Activated CD4-positive, alpha-beta T cell treated with anti-CD3 and anti-CD28 coated beads for 48 hours (primary cell): ENCODE data around the gene DCAKD.
"Not testable (repeated sequence)": the region's sequence is repeated elsewhere in the genome, so short reads cannot be mapped to it uniquely, and the experiment has no call there.

Experiments
- DNase-seq: peaks from one replicate; pipeline ENCODE4 v3.0.0-alpha.2; 2020

Gene DCAKD

GRCh38 chr17:45063198-45063597 lies 11.8 kb upstream of the DCAKD start:
- DNase-seq = no peak

DNA sequence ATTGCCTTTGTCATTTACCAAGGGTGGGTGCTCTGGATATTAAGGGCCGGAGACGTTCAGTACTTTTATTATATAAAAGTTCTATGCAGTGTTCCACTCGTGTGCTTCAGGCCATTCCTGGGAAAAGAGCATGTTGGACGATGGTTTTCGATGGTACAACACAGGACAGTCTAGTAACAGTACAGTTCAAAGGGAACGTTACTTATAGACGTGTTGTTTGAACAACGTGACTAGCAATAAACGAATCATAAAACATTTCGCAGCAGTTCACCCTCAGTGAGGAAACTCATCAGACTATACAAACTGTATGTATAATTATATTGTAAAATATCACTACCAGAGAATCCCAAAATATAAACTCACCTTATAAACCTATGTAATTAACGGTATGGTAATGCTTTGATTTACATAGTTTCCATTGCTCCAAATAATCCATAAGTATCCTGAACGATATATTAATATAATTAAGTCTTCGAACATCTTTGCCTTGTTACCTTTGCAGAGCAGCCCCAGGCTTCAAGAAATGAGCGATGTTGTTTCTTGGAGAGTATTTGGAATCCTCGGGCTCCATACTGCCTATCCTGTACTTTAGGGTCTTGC lies 10.3 kb upstream of the DCAKD start:
- DNase-seq = no peak

DNA sequence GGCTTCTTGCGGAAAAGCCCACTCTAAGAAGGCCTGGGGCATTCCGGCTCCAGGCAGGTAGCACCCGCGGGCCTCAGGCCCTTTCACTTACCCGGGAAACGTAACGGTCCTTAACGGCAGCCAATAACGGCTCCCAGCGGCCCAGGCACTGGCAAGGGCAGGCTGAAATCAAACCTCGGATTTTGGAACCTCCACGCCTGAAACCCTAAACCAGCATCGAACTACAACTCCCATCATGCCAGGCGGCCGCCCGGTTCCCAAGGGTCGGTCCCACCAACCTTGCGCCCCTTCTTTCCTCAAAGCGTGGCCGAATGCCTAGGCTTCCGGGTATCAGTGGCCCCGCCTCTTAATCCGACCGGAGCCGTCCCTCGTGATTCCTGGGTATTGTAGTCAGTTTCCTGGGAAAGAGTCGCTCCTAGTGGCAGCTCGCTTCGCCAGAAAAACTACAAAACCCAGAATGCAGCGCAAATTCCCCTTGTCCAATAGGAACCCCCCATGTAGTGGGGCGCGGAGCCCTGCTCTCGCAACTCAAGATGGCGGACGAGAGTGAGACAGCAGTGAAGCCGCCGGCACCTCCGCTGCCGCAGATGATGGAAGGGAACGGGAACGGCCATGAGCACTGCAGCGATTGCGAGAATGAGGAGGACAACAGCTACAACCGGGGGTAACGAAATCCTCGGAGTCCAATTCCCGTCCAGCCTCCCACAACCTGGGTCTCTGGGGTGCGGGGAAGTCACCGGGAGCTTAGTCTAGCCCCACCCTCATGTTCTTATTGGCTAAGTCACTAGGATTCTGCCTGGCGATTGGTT lies 9.6 kb upstream of the DCAKD start, which contains the start of gene NMT1:
TSS of gene NMT1 (plus strand) at position 521 of the 809 bp plus-strand sequence. CDS start at position 534, 13 bp downstream.
- peak; percentile 98 for DNase-seq

- no peak for DNase-seq
These were observed 9.0 kb upstream of the DCAKD start for GRCh38 chr17:45060382-45060796.

GRCh38 chr17:45052052-45052772 lies 780 bp upstream of the DCAKD start:
- peak; percentile 66 for DNase-seq

DNA sequence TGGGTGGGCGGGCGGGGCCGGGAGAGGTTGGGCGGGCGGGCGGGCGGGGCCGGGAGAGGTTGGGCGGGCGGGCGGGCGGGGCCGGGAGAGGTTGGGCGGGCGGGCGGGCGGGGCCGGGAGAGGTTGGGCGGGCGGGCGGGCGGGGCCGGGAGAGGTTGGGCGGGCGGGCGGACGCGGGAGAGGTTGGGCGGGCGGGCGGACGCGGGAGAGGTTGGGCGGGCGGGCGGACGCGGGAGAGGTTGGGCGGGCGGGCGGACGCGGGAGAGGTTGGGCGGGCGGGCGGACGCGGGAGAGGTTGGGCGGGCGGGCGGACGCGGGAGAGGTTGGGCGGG lies 254 bp upstream of the DCAKD start:
- DNase-seq = not testable (repeated sequence)

DNA sequence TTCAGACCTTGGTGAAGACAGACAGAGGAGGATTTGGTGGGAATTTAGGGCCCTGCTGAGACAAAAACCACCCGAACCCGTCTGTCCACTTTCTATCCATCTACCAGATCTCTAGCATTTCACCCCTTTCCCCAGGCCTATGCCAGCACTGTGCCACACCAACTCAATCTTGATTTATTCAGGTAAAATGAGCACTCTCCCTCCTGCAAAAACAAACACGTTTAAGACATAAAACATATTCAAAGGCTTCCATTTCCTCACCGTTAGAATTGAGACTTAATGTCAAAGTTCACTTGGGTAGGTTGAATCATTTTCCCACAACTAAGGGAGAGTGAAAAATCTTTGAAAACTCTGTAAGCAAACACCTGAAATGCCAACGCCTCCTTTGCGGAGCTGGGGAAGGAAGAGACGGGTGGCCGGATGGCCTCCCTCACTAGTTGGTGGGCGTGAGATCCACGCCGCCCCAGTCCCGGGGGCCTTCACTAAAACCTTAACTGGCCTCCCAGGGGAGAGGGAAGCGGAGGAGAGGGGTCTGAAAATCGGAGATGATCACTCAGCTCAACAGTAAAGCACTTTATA lies 862 bp downstream of the DCAKD start:
- DNase-seq = peak; percentile 63

- DNase-seq = peak; percentile 16
These were observed 2.5 kb downstream of the DCAKD start for GRCh38 chr17:45048795-45049563.

- no peak for DNase-seq
These were observed 4.8 kb downstream of the DCAKD start for GRCh38 chr17:45046537-45047125.

DNA sequence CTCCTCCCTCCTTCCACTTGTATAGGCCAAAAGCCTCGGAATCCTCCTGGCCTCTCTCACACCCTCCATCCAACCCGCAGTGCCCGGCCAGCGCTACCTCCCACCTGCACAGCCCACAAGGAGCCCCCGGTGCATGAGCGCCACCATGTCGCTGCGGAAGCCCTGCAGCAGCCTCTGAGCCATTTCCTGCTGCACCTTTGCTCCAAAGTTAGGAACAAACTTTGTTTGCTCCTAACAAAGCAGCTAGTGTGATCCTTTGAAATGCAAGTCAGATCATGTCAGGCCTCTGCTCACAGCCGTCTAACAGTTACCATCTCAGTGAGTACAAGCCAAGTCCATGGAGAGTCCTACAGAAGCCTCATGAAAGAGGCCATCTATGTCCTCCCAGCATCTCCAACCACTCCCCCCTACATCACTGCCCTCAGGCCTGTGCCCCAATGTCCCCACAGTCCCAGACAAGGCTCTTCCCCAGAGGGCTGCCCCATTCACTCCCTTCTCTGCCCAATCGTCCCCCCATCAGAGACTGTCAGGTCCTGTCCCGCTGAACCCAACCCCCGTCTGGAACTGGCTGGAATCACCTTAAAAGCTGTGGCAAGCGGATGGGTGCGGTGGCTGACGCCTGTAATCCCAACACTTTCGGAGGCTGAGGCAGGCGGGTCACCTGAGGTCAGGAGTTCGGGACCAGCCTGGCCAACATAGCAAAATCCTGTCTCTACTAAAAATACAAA lies 7.5 kb downstream of the DCAKD start:
- DNase-seq = no peak

GRCh38 chr17:45042346-45043120 lies 8.9 kb downstream of the DCAKD start:
- no peak for DNase-seq

- DNase-seq = no peak
These were observed 11.0 kb downstream of the DCAKD start for GRCh38 chr17:45040459-45040858.

GRCh38 chr17:45038728-45039634 lies 12.5 kb downstream of the DCAKD start:
- DNase-seq = no peak

GRCh38 chr17:45036691-45037090 lies 14.7 kb downstream of the DCAKD start:
- no peak for DNase-seq

DNA sequence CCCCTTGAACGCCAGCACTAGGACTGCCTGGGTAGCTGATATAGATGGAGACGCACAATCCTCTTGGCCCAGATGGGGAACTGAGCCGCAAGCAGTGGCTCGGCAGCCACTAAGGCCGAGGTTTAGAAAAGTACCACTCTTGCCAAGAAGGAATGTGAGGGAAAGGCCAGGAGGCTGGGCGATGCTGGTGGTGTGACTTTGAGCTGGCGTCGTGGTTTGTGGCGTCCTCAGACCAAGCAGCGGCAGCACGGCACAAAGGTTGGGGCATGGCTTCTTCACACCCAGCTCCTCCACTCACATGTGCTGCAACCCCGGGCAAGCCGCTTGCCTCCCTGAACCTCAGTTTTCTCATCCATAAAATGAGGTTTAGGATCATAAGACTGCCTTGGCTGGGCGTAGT lies 15.6 kb downstream of the DCAKD start:
- DNase-seq = no peak

DNA sequence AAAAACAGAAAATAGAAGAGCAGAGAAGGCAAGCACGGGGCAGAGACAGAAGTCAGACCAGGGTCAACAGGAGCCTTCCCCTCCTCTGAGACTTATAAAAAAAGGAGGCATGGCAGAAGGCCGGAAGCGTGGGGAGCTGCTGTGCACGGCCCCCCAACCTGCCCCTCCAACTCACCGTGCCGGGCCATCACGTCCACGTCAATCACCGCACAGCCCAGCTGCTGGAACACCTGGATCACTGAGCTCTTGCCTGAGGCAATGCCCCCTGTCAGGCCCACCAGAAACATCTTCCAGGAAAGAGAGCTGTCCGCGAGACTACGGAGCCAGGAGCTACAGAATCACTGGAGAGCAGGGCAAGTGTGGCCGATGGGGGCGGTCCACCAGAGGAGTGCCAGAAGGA lies 16.8 kb downstream of the DCAKD start:
- no peak for DNase-seq

DNA sequence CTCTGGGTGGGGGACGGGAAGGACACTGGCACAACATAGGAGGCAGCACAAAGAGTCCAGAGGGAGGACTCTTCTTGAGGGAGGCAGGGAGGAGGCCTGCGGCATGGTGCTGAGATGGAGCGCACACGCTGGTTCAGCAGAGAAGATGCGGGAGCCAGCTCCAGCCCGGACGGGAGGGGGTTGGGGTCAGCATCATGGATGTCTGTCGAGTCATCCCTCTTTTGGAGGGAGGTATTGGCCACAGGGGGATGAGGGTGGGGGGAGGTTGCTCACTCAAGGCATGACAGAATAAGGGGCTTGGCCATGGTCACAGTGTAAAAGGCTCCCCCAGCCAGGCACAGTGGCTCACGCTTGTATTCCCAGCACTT lies 19.3 kb downstream of the DCAKD start:
- DNase-seq = no peak

GRCh38 chr17:45031231-45032173 lies 19.9 kb downstream of the DCAKD start:
- DNase-seq = no peak

DNA sequence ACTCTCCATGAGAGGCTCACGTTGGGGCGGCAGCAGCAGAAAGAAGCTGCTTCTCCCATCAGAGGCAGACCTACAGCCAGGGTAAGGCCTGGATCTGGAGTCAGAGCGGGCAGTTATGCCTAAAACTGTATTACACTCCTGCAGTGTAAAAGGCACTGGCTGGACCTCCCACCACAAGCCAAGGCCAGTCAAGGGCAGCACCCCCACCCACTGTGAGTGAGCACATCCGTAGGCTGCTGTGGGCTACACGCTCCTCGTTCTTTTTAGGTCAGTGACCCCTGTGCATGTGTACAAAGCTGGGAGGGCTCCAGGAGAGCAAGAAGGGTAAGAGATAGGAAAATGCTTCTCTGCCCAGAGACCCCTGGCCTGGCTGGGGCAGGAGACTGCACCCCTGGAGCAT lies 20.7 kb downstream of the DCAKD start:
- no peak for DNase-seq
